Stimulated activated CD8-positive, alpha-beta memory T cell treated with anti-CD3 and anti-CD28 coated beads, Interleukin-7, amount 100 ng/mL, for 48 hours (primary cell): ENCODE results near the gene HINT1.
"Not testable (repeated sequence)": the region's sequence is repeated elsewhere in the genome, so short reads cannot be mapped to it uniquely, and the experiment has no call there.

Experiments
- DNase-seq, 2 donors: peaks; one replicate each; pipeline ENCODE4 v3.0.0-alpha.2; 2020; ENCODE audit warnings: low read depth in 1 of 2; ENCODE audit errors: extremely low read depth in 1 of 2

HINT1 gene

DNA sequence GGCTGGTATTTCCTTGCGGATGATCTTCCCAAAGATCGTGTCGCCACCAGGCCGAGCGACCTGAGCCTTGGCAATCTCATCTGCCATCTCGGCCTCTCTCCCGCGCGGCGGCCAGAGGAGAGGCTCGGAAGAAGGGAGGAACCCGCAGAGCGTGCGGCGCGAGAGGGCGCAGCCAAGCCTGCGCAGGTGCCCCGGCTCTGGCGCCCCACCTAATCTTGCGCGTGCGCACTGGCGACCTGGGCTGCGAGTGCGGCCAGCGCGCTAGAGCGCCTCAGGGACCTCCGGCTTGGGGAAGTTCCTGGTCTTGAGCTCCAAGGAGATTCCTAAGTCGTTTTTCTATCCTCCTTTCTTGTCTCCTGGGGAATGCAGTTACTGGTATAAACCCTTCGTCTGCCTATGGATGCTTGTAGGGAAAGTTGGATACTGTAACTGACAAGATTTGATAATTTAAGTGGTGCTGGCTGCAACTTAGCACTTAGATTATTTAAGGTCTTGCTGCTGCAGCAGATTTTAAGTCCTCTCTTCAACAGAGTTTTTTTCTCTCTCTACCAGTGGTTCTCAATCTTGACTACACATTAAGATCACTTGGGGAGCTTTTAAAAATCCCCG, at the start of gene HINT1:
Gene HINT1, minus strand, starts transcription at position 138 of the 609 bp plus-strand sequence. Its CDS starts 51 bp downstream, at position 87.
- peak; percentile 86 to 90 for DNase-seq

DNA sequence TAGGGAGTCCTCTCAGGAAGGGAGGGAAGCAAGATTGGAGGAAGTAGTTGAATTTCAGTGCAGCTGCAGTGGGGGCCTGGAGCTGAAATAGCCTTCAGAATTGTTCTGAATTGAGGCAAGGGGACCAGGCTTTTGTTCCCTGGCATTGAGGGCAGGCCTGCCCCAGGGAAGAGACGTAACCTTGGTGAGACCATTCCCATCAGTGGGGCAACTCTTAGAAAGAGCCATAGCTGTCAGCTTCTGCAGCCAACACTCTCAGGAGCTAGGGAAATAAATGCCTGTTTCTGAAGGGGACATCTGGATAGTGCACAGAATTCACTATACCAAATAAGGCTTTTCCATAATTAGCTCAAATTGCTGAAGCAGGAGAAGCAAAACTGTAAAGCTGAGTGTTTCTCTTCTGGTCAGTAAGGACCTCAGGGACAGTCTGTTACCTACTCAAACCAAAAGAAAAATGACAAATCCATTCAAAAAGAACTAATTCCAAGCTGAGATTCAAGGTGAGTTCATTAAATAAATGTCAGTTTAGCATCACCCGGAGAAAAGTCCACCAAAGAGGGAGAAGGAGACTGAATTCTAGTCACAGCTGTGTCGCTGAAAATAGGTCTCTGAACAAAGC, 49.7 kb upstream of the HINT1 start:
- no peak for DNase-seq

DNA sequence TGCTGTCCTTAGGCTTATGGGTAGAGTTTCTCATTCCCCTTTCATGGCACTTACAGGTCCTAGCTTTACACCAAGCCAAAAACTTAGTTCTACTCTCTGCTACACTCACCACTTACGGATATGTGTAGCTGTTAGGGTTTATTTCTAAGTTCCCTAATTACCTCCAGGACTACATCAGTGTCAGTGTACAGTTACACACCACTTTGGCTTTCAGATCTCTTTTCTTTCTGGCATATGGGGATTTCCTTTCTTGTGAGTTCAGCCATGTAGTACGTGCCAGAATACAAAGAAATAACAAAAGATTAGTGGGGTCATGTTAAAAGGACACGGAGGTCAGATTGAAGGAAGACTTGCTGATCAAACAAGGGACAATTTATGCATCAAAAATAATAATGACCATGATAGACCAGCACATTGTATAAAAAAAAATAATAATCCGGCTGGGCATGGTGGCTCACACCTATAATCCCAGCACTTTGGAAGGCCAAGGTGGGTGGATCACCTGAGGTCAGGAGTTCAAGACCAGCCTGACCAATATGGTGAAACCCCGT, 47.5 kb upstream of the HINT1 start:
- DNase-seq, result no peak

DNA sequence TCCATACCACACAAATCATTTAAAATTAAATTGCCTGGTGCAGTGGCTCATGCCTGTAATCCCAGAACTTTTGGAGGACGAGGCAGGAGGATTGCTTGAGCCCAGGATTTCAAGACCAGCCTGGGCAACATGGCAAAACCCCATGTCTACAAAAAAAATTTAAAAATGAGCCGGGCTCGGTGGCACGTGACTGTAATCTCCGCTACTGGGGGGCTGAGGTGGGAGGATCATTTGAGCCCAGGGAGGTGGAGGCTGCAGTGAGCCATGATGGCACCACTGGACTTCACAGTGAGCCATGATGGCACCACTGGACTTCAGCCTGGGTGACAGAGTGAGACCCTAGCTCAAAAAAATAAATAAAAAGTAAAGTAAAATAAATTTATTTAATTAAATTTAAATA, 46.6 kb upstream of the HINT1 start:
- no peak for DNase-seq

DNA sequence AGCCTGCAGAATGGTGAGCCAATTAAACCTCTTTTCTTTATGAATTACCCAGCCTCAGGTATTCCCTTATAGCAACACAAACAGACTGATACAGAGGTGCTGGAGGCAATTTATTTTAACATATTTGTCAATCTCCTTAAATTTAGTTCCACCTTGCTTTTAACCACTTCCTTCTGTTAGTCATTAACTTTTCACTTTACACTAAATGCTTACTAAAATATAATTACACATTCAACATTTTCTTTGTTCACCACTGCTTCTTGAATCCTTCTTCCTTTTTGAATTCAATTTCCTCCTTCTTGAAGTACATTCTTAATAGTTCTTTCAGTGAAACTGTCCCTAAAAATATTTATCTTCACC, 45.1 kb upstream of the HINT1 start:
- no peak for DNase-seq

DNA sequence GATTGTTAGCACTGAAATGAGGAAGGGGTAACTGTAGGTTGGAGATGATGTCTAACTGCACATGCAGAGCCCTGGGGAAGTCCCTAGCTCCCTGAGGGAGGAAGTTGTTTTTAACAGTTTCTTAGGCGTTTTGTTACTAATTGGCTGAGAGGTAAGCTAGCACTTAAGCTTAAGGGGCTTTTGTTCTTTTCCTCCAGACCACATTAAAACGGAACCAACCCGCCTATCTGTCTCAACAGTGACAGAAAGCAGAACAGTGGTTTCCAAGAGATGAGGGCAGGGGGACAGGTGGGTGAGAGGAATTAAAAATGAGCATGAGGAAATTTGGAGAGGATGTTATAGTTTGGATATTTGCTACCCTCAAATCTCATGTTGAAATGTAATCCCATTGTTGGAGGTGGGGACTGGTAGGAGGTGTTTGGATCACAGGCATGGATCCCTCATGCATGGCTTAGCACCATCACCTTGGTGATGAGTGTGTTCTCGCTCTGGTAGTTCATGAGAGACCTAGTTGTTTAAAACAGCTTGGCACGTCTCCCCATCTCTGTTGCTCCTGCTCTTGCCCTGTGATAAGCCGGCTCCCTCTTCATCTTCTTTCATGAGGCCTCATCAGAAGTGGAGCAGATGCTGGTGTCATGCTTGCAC, 44.6 kb upstream of the HINT1 start:
- DNase-seq, result peak; percentile 14 to 17

DNA sequence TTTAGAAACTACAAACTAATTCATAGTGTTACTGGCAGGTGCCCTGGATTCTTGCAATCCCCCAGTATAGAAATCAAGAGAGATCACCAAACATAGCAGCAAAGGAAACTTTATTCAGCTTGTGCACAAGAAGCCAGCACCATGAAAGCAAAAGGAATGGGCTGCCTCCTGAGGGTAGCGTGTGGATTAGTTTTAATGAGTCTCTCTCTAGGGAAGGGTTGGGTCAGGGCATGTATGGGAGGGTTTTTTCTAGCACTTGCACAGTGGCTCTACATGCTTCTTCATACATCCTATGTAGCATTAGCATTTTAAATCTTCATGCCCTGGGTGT, 44.1 kb upstream of the HINT1 start:
- DNase-seq, result no peak

DNA sequence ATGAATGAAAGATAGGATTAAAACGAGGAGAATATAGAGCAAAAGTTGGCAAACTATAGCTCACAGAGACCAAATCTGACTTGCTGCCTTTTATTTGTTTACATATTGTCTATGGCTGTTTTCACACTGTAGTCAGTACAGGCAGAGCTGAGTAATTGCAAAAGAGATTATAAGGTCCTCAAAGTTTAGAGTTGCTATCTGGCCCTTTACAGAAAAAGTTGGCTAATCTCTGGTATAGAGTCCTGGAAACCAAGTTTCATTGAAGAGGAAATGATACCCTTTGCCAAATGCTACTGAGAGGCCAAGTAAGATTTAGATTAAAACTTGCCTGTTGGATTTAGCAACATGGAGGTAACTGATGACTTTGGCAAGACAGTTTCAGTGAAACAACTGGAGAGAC, 41.7 kb upstream of the HINT1 start:
- DNase-seq, result no peak

DNA sequence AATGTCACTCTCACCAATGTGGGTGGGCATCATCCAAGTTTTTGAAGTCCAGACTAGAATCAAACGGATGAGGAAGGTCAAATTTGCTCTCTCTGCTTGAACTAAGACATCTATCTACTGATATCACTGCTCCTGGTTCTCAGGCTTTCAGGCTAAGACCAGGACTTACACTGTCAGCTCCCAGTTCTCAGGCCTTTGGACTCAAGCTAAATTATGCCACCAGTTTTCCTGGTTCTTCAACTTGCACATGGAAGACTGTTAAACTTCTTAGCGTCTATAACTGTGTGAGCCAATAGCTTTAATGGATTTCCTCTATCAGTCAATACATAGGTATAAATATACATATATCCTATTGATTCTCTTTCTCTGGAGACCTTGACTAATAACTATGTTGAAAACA, 41.0 kb upstream of the HINT1 start:
- no peak for DNase-seq

DNA sequence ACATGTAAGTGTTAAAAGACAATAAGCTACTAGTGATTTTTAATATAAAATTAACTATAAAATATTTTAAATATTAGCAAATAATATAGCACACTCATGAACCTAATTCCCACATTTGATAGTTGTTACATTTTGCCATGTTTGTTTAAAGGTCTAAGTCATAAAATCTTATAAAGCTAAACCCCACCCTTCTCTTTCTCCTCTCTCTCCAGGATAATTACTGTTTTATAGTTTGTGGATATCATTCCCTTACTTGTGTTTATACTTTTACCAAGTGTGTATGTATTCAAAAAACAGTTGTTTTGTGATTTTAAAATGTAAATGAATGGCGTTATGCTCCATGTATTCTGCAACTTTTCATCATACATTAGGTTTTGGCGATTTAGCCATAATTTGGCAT, 39.9 kb upstream of the HINT1 start:
- DNase-seq, result no peak

DNA sequence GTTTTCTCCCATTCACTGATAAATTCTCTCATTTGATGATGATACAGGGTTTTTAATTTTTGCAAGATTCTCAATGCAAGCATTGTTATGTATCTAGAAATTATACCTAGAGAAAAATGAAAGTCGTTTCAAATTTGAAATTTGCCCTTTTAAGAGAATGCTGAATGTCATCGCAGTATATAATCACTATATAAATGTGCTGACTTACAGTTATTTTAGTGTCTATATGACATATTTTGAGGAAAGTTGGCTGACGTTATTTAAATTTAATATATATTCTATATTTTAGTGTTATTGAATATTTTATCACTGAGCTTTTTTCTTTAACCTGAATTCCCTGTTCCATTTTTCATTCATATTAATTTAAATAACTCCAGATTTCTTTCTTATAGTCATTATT, 35.5 kb upstream of the HINT1 start:
- no peak for DNase-seq

DNA sequence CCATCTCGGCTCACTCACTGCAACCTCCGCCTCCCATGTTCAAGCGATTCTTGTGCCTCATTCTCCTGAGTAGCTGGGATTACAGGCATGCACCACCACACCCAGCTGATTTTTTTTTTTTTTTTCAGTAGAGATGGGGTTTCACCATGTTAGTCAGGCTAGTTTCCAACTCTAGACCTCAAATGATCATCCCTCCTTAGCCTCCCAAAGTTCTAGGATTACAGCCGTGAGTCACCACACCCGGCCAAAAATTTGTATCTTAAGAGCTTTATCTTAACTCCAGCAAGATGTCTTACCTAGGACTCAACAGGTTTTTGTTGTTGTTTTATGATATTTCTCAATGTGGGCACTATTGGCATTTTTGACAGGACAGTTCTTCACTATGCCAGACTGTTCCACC, 33.6 kb upstream of the HINT1 start:
- DNase-seq, result no peak

DNA sequence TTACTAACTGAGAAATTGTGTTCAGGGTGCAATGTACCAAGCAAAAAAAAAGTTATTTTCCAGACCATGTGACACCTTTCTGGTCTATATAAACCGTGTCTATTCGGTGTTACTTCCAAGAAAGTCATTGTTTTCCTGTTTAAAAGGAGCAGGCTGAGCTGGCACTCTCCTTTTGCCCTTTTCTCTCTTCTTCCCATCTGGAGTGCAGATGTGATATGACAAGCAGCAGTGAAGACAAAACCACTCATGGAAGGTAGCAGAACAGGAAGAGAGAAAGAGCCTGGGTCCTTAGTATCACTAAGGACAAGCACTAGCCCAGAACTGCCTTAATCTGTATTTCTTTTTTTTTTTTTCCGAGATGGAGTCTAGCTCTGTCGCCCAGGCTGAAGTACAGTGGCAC, 31.3 kb upstream of the HINT1 start:
- DNase-seq, result no peak

DNA sequence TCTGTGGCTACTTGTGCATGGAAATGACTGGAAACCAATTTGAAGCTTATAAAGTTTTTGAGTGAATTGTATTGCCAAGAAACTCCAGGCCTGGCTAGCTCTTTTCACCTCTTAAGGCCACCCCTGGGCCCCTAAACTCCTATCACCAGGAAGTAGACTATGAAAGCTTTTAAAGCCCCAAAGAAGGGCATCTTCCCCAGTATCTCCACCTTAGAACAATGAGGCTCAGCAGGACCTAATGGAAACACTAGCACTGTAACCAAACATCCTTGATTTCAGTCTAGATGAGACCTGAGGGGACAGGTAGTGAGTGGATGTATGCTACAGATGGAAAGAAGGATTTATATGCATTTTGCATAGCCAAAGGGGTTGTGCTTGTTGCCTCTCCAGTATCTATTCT, 30.6 kb upstream of the HINT1 start:
- DNase-seq, result no peak

DNA sequence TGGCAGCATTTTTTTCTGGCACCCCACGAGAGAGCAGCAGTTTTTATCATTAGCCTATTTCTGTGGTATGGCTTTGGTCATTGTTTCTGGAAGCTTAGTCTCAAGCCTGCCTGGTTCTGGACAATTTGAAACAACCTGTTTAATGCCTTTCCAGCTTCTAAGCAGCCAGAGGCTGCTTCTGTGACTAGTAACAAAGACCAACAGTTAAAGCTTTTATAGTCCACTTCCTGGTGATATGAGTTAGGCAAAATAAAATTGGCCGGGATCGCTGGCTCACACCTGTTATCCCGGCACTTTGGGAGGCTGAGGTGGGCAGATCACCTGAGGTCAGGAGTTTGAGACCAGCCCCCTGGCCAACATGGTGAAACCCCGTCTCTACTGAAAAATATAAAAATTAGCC, 29.7 kb upstream of the HINT1 start:
- DNase-seq, result no peak

DNA sequence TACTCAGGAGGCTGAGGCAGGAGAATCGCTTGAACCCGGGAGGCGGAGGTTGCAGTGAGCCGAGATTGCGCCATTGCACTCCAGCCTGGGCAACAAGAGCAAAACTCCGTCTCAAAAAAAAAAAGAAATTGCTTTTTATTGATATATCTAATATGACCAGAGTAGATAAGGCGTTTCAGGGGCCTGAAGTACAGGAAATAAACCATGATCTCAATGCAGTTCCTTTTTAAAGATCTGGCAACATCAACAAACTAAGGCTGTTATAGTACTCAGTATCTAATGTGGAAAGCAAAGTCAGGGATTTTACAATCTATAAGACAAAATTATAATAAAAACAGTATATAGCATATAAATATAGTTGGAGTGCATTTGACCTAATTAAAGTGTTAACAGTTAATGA, 28.8 kb upstream of the HINT1 start:
- not testable (repeated sequence) for DNase-seq

DNA sequence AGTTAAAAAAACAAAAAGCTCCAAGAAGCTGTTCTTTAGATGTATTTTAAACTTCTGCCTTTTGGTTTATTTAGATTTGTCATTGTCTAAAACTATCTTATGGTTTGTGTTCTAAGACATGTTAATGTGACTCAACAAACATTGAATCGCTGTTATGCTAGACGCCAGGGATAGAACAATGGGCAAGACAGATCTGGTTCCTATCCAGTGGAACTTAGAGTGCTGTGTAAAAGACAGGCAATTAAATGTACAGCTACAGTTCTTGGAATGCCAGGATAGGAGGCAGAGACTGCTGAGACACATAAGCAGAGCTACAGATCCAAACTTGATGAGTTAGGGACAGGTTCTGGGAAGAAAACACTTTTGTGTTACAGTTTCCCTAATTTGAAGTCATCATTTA, 28.1 kb upstream of the HINT1 start:
- DNase-seq, result no peak

DNA sequence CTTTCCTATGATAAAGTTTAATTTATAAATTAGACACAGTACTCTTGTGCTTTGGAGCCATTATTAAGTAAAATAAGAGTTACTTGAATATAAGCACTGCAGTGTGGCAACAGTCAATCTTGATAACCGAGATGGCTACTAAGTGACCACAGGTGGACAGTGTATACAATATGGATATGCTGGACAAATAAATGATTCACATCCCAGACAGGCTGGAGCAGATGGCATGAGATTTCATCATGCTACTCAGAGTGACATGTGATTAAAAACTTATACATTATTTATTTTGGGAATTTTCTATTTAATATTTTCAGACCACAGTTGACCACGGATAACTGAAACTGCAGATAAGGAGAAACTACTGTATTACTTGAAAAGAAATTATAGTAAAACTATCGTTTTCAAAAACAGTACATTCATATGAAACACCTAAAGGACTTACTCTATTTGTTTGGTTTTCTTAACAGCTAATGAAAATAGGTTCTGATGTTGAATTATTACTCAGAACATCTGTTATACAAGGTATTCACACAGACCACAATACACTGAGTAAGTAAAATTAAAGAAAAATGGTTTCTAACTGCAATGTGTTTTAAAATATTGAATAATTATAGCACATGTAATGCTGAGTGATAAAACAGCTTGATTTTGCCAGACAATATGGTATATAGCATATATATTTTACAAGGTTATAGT, 21.7 kb upstream of the HINT1 start:
- DNase-seq, result no peak

DNA sequence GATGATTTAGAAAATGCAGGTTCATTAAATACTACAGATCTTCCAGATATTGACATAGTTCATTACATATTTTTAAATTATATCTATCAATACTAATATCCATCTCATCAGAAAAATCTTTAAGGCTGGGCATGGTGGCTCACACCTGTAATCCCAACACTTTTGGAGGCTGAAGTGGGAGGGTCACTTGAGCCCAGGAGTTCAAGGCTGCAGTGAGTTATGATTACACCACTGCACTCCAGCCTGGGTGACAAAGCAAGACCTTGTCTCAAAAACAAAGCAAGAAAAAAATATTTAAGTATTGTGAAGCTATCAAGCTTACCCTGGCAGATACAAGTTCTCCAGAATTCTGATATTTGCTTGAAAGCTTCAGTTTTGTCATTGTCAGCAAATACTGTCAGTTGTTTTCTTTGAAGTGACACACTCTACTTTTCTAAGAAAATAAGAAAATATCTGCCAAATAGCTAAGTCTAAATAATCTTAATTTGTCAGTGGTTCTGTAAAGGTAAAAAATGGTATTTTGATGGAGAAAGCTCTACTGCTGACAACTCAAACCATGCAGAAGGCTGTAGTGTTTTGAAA, 20.6 kb upstream of the HINT1 start:
- DNase-seq, result no peak

DNA sequence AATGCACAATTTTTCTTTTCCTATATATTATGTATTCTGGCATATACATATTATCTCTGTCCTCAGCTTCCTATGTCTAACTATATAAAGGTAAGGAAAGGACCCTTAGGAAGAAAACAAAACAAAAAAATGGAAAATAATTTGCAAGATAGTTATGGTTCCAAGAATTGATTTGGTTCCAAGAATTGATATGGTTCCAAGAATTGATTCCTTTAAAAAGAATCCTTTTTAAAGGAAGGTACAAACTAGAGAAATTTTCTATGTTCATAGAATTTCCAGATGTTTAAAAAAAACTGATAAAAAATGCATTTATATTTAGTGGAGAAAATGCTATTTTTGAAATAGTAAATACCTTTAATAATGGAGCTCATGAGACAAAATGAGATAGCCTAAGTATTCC, 17.8 kb upstream of the HINT1 start:
- DNase-seq, result no peak

DNA sequence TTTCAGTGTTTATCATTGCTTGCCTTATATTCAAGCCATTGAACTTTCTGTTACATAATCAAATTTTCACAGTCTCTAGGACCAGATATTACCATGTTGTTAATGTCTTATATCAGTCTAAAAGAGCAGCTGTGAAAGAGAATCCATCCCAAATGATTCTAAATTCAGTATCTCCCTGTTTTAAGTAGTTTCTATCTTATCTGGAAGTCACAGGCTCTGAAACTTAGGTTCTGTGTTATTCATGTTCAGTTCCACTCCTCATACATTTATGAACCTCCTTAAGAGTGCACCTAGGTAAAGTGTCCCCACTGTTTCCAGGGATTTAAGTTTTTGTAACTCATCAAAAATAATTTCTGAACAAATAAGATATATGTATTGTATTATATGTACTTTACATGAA, 15.4 kb upstream of the HINT1 start:
- DNase-seq, result no peak
